NCI-H524 (cell line): ENCODE measurements around the gene CPED1.
A peak's percentile ranks its signal among the peaks of the same experiment; 100 is the strongest.
"Not testable (repeated sequence)": the region's sequence is repeated elsewhere in the genome, so short reads cannot be mapped to it uniquely, and the experiment has no call there.

Experiments used
- DNase-seq, 2 experiments: peaks; one replicate each; lab custom pipeline; 2025; lab: John Stamatoyannopoulos, UW

The CPED1 gene

DNA sequence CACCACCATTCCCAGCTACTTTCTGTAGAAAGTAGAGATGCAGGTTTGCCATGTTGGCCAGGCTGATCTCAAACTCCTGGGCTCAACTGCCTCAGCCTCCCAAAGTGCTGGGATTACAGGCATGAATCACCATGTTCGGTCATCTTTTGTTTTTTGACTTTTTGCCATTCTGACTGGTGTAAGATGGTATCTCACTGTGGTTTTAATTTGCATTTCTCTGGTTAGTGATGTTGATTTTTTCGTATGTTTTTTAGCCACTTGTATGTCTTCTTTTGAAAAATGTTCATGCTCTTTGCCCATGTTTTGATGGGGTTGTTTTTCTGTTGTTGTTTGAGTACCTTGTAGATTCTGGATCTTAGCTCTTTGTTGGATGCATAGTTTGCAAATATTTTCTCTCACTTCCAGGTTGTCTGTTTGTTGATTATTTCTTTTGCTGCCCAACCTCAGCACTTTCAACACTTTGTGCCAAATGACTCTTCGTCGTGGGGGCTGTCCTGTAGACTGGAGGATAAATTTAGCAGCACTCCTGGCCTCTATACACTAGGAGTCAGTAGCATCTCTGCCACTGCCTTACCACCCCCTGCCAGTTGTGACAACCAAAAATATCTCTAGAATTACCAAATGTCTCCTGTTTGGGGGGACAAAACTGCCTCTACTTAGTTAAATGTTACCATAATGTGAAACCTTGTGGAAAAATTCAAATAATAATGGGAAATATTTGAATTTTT lies 6.5 kb upstream of the CPED1 start:
- no peak for DNase-seq

DNA sequence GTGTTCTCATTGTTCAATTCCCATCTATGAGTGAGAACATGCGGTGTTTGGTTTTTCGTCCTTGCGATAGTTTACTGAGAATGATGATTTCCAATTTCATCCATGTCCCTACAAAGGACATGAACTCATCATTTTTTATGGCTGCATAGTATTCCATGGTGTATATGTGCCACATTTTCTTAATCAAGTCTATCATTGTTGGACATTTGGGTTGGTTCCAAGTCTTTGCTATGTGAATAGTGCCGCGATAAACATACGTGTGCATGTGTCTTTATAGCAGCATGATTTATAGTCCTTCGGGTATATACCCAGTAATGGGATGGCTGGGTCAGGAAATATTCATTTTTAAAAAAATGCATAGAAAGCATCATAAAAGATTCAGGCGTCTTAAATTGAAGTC lies 4.9 kb upstream of the CPED1 start:
- not testable (repeated sequence) for DNase-seq

DNA sequence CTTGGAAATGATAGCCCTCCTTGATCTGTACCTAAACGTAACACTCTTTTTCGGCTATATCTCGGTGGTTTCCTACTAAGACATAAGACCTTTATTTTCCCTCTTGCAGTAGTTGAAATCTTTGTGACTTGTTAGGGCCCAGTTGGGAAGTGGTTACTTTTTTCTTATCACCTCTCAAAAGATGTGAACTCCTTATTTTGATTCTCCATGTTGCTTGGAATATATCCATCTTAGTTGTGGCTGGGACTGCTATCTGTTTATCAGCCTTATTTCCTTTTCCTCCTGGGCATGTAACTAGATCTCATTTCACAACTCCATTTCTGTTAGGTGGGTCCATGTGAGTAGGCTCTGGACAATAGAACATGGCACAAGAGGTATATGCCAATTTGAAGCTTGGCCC lies 4.1 kb upstream of the CPED1 start:
- DNase-seq, result no peak

- no peak for DNase-seq
Measured at GRCh38 chr7:120985130-120985758, 3.3 kb upstream of the CPED1 start.

- no peak for DNase-seq
Measured at GRCh38 chr7:120985839-120986238, 2.7 kb upstream of the CPED1 start.

- no peak for DNase-seq
Measured at GRCh38 chr7:120986650-120987049, 1.9 kb upstream of the CPED1 start.

GRCh38 chr7:120987280-120987679 lies 1.2 kb upstream of the CPED1 start:
- DNase-seq, result no peak

GRCh38 chr7:120987683-120988590 lies 574 bp upstream of the CPED1 start:
- DNase-seq, result peak; percentile 64 to 82

DNA sequence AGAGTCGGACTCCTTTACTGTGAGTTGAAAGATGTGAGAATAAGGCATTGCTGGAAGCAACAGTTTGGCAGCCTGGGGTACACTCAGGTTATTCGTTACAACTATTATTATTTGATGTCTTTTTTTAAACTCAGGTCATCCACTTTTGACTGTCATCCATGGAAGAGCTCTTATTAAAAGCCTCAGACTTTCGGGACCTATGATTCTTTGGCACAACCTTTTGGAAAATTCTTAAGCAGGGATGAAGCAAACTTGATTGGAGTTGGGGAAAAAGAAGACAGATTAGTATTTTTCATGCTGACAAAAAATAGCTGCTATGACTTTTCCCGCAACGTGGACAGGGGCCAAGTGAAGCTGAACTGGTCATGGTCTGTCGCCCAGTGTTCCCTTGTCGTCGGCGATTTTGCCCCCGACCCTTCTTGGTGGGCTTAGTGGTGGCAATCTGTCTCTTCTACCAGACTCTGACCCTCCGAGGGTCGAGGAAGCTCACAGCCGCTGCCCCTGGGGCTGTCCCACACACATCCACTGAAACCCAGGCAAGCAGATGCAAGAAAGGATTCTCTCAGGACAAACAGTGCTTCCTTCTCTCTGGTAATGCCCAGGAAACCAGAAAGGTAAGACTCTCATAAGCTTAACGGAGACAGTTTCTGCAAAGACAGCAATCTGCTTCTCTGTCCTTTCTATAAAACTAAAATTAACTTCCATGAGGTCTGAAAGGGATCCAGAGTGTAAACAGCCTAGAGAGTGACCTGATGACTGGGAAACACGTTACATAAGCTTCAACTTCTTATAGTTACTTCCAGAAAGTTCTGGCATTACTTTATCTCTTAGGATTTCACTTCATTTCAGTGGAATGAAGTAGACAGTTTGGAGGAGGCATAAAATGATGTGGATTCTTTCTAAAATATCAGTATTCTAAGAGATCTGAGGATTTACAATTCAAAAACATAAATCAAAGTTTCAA lies 1.0 kb downstream of the CPED1 start:
- DNase-seq, result no peak

GRCh38 chr7:120990468-120991118 lies 2.1 kb downstream of the CPED1 start:
- no peak for DNase-seq

- no peak for DNase-seq
Measured at GRCh38 chr7:120991161-120991560, 2.6 kb downstream of the CPED1 start.

GRCh38 chr7:120991581-120991980 lies 3.1 kb downstream of the CPED1 start:
- DNase-seq, result no peak

- no peak for DNase-seq
Measured at GRCh38 chr7:120992272-120992964, 3.9 kb downstream of the CPED1 start.

GRCh38 chr7:120992965-120993494 lies 4.5 kb downstream of the CPED1 start:
- no peak for DNase-seq

- no peak for DNase-seq
Measured at GRCh38 chr7:120993553-120994191, 5.2 kb downstream of the CPED1 start.

- DNase-seq, result no peak
Measured at GRCh38 chr7:120994512-120995410, 6.2 kb downstream of the CPED1 start.

GRCh38 chr7:120995654-120996053 lies 7.1 kb downstream of the CPED1 start:
- DNase-seq, result no peak

DNA sequence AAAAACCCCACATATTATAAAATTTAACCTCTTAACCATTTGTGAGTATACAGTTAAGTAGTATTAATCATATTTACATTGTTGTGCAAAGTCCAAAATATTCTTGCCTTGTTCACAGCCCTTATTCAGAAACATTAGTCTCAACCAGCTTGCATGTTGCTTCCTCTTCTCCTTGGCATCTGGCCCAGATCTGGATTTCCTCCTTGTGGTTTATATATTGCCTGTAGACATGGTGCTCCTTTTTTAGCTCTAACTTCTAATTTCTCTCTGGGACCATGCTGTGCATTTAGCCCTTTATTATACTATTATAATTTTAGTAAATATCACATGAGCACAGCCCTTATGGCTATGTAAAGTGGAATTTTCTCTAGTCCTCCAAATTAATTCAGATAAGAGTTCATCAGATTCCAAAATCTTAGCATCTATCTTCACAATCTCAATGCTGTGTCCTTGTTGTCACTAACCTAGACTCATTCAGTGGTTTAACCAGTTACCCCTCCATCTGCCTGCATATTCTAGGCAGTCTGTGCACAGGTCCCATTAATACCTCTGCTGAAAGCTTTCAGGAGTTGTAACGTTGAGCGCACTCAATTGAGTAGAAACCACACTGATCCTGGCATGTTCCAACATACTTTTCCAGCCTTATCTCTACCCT lies 7.9 kb downstream of the CPED1 start:
- DNase-seq, result peak in 1 of 2 experiments; percentile 13
